ENCODE results near the gene C6orf120. TPM values are rescaled to one million over a fixed set of nuclear protein-coding genes. Genes with fewer than 3 reads are reported as not detected.
A peak's percentile ranks its signal among the peaks of the same experiment; 100 is the strongest.

Gene C6orf120
- total RNA-seq, 1 donor from 2014 or later, result 14.5 TPM

GRCh38 chr6:169720207-169720855 is 18.4 kb downstream of the C6orf120 start:
- no peak for ATAC-seq
- intact Hi-C loops (cut with DNase I), result no loop called here

GRCh38 chr6:169722362-169723199 is 20.7 kb downstream of the C6orf120 start:
- ATAC-seq (peak; percentile 68), DNase-seq (ENCODE audit: missing footprints) (peak; percentile 77)
- intact Hi-C loops (cut with DNase I), result no loop called here

More at GRCh38 chr6:169720207-169720855, 18.4 kb downstream of the C6orf120 start:
- DNase-seq (ENCODE audit: missing footprints), result no peak

- intact Hi-C loops (cut with DNase I), result no loop called here
Measured at GRCh38 chr6:169723200-169723909, 21.4 kb downstream of the C6orf120 start.

GRCh38 chr6:169723991-169724493 is 22.1 kb downstream of the C6orf120 start:
- intact Hi-C loops (cut with DNase I), result loop anchor here (2.0 kb wide), 1 partner anchor 27 kb away; the partner anchor contains the start of genes DYNLT2 and ERMARD
- ATAC-seq (peak; percentile 20), DNase-seq (ENCODE audit: missing footprints) (peak; percentile 77)

More at GRCh38 chr6:169723200-169723909, 21.4 kb downstream of the C6orf120 start:
- peak; percentile 91 for DNase-seq (ENCODE audit: missing footprints)
- ATAC-seq, result peak; percentile 77

- DNase-seq (ENCODE audit: missing footprints) (peak; percentile 74), ATAC-seq (peak; percentile 45)
- intact Hi-C loops (cut with DNase I), result loop anchor here (2.0 kb wide), 1 partner anchor 26 kb away; the partner anchor contains the start of genes DYNLT2 and ERMARD
Measured at GRCh38 chr6:169724494-169725124, 22.7 kb downstream of the C6orf120 start, which contains the start of gene PHF10. TSS of gene PHF10 (minus strand) at chr6:169724500. CDS start at chr6:169723931, 569 bp downstream.

GRCh38 chr6:169725125-169726048 is 23.5 kb downstream of the C6orf120 start:
- peak; percentile 38 for ATAC-seq
- DNase-seq (ENCODE audit: missing footprints), result no peak
- intact Hi-C loops (cut with DNase I), result loop anchor here (2.0 kb wide), 1 partner anchor 25 kb away; the partner anchor contains the start of genes DYNLT2 and ERMARD

GRCh38 chr6:169726049-169726400 is 24.1 kb downstream of the C6orf120 start:
- DNase-seq (ENCODE audit: missing footprints) (no peak), ATAC-seq (no peak)
- intact Hi-C loops (cut with DNase I), result no loop called here

- no peak for ATAC-seq
Measured at GRCh38 chr6:169726963-169727362, 25.0 kb downstream of the C6orf120 start.

GRCh38 chr6:169729961-169730360 is 28.0 kb downstream of the C6orf120 start:
- ATAC-seq (no peak), DNase-seq (ENCODE audit: missing footprints) (no peak)
- intact Hi-C loops (cut with DNase I), result no loop called here

More at GRCh38 chr6:169726963-169727362, 25.0 kb downstream of the C6orf120 start:
- no peak for DNase-seq (ENCODE audit: missing footprints)
- intact Hi-C loops (cut with DNase I), result no loop called here

- DNase-seq (ENCODE audit: missing footprints) (no peak), ATAC-seq (peak; percentile 50)
- intact Hi-C loops (cut with DNase I), result no loop called here
Measured at GRCh38 chr6:169738204-169738975, 36.5 kb downstream of the C6orf120 start.

- intact Hi-C loops (cut with DNase I), result no loop called here
- ATAC-seq, result no peak
- no peak for DNase-seq (ENCODE audit: missing footprints)
Measured at GRCh38 chr6:169738976-169739529, 37.1 kb downstream of the C6orf120 start.

- ATAC-seq (no peak), DNase-seq (ENCODE audit: missing footprints) (no peak)
- intact Hi-C loops (cut with DNase I), result no loop called here
Measured at GRCh38 chr6:169741344-169741743, 39.4 kb downstream of the C6orf120 start.

- no peak for DNase-seq (ENCODE audit: missing footprints)
- ATAC-seq, result no peak
- intact Hi-C loops (cut with DNase I), result no loop called here
Measured at GRCh38 chr6:169745405-169745804, 43.5 kb downstream of the C6orf120 start.

- DNase-seq (ENCODE audit: missing footprints) (no peak), ATAC-seq (no peak)
- intact Hi-C loops (cut with DNase I), result no loop called here
Measured at GRCh38 chr6:169746556-169746955, 44.6 kb downstream of the C6orf120 start.

- ATAC-seq, result peak; percentile 99
- intact Hi-C loops (cut with DNase I), result loop anchor here (1.0 to 5.0 kb wide), 3 partner anchors 27 to 803 kb away; partner anchors contain the start of genes C6orf120, PHF10, TBP and WDR27
Measured at GRCh38 chr6:169751242-169752073, 49.5 kb downstream of the C6orf120 start, which contains the start of the genes DYNLT2 and ERMARD. TSS of gene DYNLT2 (minus strand) at chr6:169751572. CDS start at chr6:169751458, 114 bp downstream. TSS of gene ERMARD (plus strand) at chr6:169751622. CDS start at chr6:169751658, 36 bp downstream.

More at GRCh38 chr6:169751242-169752073, 49.5 kb downstream of the C6orf120 start, which contains the start of the genes DYNLT2 and ERMARD:
- DNase-seq (ENCODE audit: missing footprints), result peak; percentile 95

All from Right ventricle myocardium inferior (tissue), 1 donor.